GM19035 (cell line): ENCODE data around the gene ICE1.

Experiments
- ATAC-seq: cut with Tn5 transposase; IDR thresholded peaks from one replicate; pipeline ENCODE4 v1.9.1; 2021; ENCODE audit not compliant: unreplicated experiment

Gene ICE1

DNA sequence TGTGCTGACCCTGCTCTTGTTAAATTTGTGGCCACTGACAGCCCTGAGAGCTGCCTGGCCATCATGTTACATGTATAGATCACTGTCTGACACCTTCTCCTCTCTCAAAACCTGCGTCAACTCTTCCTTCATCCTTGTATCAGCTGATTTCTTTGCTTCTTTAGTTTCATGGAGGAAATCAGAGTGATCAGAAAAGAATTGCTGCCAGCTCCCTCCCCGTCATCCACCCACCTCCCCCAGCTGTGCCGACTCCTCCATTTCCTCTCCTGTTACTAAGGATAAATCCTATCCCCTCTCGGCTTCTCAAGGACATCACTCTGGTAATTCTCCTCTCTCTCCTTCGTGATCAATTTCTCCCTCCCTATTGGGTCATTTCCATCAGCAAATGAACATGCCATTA lies 108.9 kb downstream of the ICE1 start:
- ATAC-seq, result no peak

DNA sequence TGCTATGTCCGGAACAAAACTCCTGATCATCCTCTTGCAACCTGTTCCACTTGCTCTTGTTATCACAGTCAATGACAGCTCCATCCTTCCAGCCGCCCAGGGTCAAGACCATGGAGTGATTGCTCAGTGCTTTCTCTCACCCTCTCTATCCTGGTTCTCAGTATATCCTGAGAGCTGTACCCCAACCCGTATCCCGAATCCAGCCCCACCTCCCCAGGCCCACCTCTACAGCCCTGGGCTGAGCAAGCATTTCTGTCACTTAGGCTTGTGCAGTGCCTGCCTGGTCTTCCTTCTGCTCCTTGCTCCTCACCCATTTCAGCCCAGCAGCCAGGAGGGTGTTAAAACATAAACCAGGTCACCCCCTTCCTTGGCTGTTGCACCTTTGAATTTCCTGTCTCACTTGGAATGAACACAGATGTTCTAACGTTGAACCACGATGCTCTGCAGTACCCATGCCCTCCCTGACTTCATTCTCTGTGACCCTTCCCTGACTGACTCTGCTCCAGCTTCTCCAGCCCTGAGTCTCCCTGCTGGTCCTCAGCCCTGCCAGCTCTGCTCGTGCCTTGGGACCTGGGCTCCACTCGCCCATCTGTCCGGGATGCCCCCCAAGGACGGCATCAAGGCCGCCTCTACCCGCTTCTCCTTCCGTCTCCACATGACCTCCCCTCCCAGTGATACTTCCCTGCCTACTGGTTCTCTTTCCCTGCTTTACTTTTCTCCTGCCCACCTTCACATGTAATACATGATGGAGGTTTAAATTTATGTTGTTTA lies 110.0 kb downstream of the ICE1 start:
- no peak for ATAC-seq

GRCh38 chr5:5533927-5534326 lies 111.5 kb downstream of the ICE1 start:
- no peak for ATAC-seq

GRCh38 chr5:5534333-5534732 lies 111.9 kb downstream of the ICE1 start:
- ATAC-seq, result no peak

DNA sequence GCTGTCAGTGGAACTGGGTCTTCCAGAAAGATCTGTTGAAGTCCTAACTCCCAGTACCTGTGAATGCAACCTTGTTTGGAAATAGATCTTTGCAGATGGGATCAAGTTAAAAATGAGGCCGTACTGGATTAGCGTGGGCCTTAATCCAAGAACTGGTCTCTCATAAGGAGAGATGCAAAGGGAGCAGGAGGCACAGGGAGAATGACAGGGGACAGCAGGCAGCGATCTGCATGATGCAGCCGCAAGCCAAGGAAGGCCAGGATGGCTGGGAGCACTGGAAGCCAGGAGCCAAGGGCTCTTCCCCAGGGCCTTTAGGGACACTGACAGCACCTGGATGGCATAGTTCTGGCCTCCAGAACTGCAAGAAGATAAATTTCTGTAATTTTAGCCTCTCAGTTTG lies 114.4 kb downstream of the ICE1 start:
- ATAC-seq, result no peak

- no peak for ATAC-seq
Measured at GRCh38 chr5:5537426-5537825, 114.9 kb downstream of the ICE1 start.

GRCh38 chr5:5539590-5539989 lies 117.1 kb downstream of the ICE1 start:
- ATAC-seq, result no peak
